ENCODE measurements around the gene SAP25. TPM values are rescaled to one million over a fixed set of nuclear protein-coding genes. Genes with fewer than 3 reads are reported as not detected.

SAP25 gene
- total RNA-seq, 1 donor from 2014 or later: 10.6 TPM

DNA sequence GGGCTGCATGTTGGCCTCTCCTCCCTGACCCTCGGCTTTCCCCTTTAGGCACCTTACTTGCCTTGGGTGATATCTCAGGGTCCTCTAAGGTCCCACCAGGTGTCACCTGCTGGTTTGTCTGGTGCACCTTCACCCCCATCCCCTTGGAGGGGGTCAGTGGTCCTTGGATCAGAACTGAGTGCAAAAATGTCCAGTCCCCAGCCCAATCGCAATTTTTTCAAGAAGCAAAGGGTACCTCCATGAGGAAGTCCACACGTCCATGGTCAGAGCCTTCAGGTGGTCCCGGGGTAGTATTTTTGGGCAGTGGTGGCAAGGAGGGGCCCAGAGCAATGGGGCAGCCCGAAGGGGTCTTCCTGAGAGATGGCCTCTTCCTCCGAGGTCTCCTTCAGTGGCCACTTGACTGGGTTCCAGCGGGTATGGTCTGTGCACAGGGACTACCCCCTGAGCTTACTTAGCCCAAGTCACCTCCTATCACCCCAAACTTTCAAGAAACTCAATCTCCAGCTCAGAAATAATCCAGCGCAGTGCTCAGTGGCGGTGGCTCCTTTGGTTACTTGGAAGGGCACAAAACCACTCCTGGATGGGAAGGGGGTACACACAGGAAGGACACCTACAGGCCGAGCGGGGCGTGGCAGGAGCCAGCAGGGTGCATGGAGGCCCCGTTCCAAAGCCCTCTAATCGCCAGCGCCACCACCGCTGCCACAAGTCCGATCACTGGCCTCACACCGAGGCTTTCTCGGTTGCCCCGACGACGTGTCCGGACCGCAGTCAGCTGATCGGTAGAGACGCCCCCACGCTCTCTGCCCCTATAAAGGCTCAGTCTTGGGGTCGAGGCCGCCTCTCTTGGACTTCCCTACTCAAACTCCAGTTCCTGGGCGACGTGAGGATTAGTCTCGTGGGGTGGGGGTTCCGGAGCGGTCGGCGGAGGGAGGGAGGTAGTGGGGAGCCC, 4.5 kb downstream of the SAP25 start:
- no peaks in the 10 kb centered on the region for H3K9me3 ChIP-seq
- H3K4me1 ChIP-seq: peaks cover 22% of the 10 kb centered on the region
- intact Hi-C loops (cut with DNase I): loop anchor here (10.0 kb wide), 1 partner anchor 126 kb away; the partner anchor contains the start of gene GIGYF1
- peak; percentile 76 for DNase-seq
- H3K4me3 ChIP-seq: peak overlapping the region; percentile 45
- H3K27me3 ChIP-seq (ENCODE audit: low read depth): no peaks in the 10 kb centered on the region
- peaks cover 20% of the 10 kb centered on the region for H3K36me3 ChIP-seq
- ATAC-seq: peak; percentile 57 to 60
- peak; percentile 34 for TF ChIP-seq CTCF (IDR thresholded peaks at IDR 0.05)
- peak overlapping the region; percentile 53 for H3K27ac ChIP-seq

- ATAC-seq: no peak
- H3K9me3 ChIP-seq: no peaks in the 10 kb centered on the region
- no peak for TF ChIP-seq CTCF (IDR thresholded peaks at IDR 0.05)
- intact Hi-C loops (cut with DNase I): loop anchor here (10.0 kb wide), 1 partner anchor 126 kb away; the partner anchor contains the start of gene GIGYF1
- no peak overlapping the region for H3K4me3 ChIP-seq
- H3K4me1 ChIP-seq: peaks cover 27% of the 10 kb centered on the region
- no peak overlapping the region for H3K27ac ChIP-seq
- DNase-seq: no peak
- no peaks in the 10 kb centered on the region for H3K27me3 ChIP-seq (ENCODE audit: low read depth)
- H3K36me3 ChIP-seq: peaks cover 14% of the 10 kb centered on the region
Measured at GRCh38 chr7:100568176-100568895, 5.4 kb downstream of the SAP25 start.

DNA sequence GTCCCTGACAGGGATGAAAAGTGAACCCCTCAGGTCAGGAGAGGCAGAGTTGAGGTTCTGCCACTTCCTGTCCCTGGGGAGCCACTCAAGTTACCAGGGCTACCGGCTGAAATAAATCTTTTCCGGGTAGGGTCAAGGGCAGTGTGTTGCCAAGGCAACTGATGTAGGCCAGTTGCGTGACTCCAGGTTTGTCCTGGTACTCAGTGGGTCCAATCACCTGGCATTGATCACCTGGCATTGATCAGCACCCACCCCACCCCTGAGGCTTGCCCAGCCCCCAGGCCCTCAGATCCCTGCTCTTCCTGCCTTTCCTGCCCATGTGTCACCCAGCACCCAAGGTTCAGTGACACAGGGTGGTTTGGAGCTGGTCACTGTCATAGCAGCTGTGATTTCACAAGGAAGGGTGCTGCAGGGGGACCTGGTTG, 5.9 kb downstream of the SAP25 start:
- Histone ChIP-seq H3K4me1 (peaks cover 27% of the 10 kb centered on the region), H3K4me3 (no peak overlapping the region), H3K27ac (no peak overlapping the region), H3K27me3 (ENCODE audit: low read depth) (no peaks in the 10 kb centered on the region), H3K9me3 (no peaks in the 10 kb centered on the region), H3K36me3 (peaks cover 19% of the 10 kb centered on the region)
- intact Hi-C loops (cut with DNase I): loop anchor here (10.0 kb wide), 1 partner anchor 127 kb away; the partner anchor contains the start of gene GIGYF1
- no peak for TF ChIP-seq CTCF (IDR thresholded peaks at IDR 0.05)
- no peak for DNase-seq
- ATAC-seq: peak in 1 of 2 donors; percentile 8

- no peak overlapping the region for H3K27ac ChIP-seq
- no peak overlapping the region for H3K4me3 ChIP-seq
- H3K4me1 ChIP-seq: peaks cover 27% of the 10 kb centered on the region
- no peaks in the 10 kb centered on the region for H3K27me3 ChIP-seq (ENCODE audit: low read depth)
- ATAC-seq (no peak), DNase-seq (no peak)
- no peaks in the 10 kb centered on the region for H3K9me3 ChIP-seq
- peaks cover 25% of the 10 kb centered on the region for H3K36me3 ChIP-seq
- no peak for TF ChIP-seq CTCF (IDR thresholded peaks at IDR 0.05)
- intact Hi-C loops (cut with DNase I): loop anchor here (10.0 kb wide), 1 partner anchor 128 kb away; the partner anchor contains the start of gene GIGYF1
Measured at GRCh38 chr7:100567031-100567730, 6.5 kb downstream of the SAP25 start.

- intact Hi-C loops (cut with DNase I): loop anchor here (10.0 kb wide), 1 partner anchor 129 kb away; the partner anchor contains the start of gene GIGYF1
- TF ChIP-seq CTCF (IDR thresholded peaks at IDR 0.05): no peak
- Histone ChIP-seq H3K36me3 (peaks cover 35% of the 10 kb centered on the region), H3K9me3 (no peaks in the 10 kb centered on the region), H3K4me3 (no peak overlapping the region), H3K27ac (no peak overlapping the region), H3K4me1 (peaks cover 24% of the 10 kb centered on the region), H3K27me3 (ENCODE audit: low read depth) (no peaks in the 10 kb centered on the region)
- ATAC-seq: no peak
- no peak for DNase-seq
Measured at GRCh38 chr7:100566018-100566531, 7.6 kb downstream of the SAP25 start.
